Measurements from ENCODE around the gene HEXIM2.

GRCh38 chr17:45170280-45170930 is 8.7 kb downstream of the HEXIM2 start:
- TF ChIP-seq CTCF (optimal IDR thresholded peaks at IDR 0.05 in 1 of 3, IDR thresholded peaks at IDR 0.05 in 1 of 3, conservative IDR thresholded peaks at IDR 0.05 in 1 of 3; ENCODE audit: extremely low read depth in 1 of 3, insufficient read depth in 2 of 3, low read length in 3 of 3) (no peak), EZH2 (IDR thresholded peaks at IDR 0.05; ENCODE audit: low read length) (no peak)
